H1 (cell line): ENCODE results near the gene SAMD4A. TPM values are rescaled to one million over a fixed set of nuclear protein-coding genes. Genes with fewer than 3 reads are reported as not detected.

Source experiments
- CTCF ChIA-PET: fragments of 300-600 bp; sonication (Branson Sonifier 250); formaldehyde crosslinking; loops from one replicate; lab custom pipeline; 2021; ENCODE audit not compliant: partially characterized antibody; lab: Charles Lee
- POLR2A ChIA-PET: fragments of 300-600 bp; sonication (Branson Sonifier 250); formaldehyde crosslinking; loops from one replicate; lab custom pipeline; 2021; ENCODE audit warnings: inconsistent platforms; ENCODE audit not compliant: partially characterized antibody; lab: Charles Lee
- DNase-seq, 2 experiments: peaks; one replicate each; pipeline versions ENCODE4 v3.0.0 to v3.0.0-alpha.2; 2010 to 2022; ENCODE audit warnings: low spot score in 2 of 2, low read depth in 1 of 2, mixed read lengths in 1 of 2
- FAIRE-seq: peaks from 2 replicates; lab custom pipeline; 2011; peaks lifted over from hg19 to GRCh38; lab: Jason Lieb, UNC
- H2AFZ ChIP-seq: 2 replicates; pipeline ENCODE4 v1.8.1; 2012; ENCODE audit warnings: low read length, inconsistent platforms
- H2AK5ac ChIP-seq: 2 replicates; pipeline ENCODE4 v1.6.1; 2013; ENCODE audit warnings: low read depth, low read length
- H2BK120ac ChIP-seq: replicated peaks from 2 replicates; pipeline ENCODE3; 2013; ENCODE audit warnings: low read depth, low read length, inconsistent platforms
- H2BK12ac ChIP-seq: 2 replicates; pipeline ENCODE4 v1.6.1; 2013; ENCODE audit warnings: low read depth, low read length
- H2BK15ac ChIP-seq: 2 replicates; pipeline ENCODE4 v1.6.1; 2013; ENCODE audit warnings: low read length
- H2BK20ac ChIP-seq: 2 replicates; pipeline ENCODE4 v1.6.1; 2013; ENCODE audit warnings: low read length
- H2BK5ac ChIP-seq: 2 replicates; pipeline ENCODE4 v1.6.1; 2013; ENCODE audit warnings: low read depth, low read length
- H3K14ac ChIP-seq: 2 replicates; pipeline ENCODE4 v1.6.1; 2013; ENCODE audit warnings: inconsistent platforms; ENCODE audit not compliant: insufficient read length
- H3K18ac ChIP-seq: 2 replicates; pipeline ENCODE4 v1.6.1; 2013; ENCODE audit warnings: low read length; ENCODE audit errors: extremely low read depth
- H3K23ac ChIP-seq: 2 replicates; pipeline ENCODE4 v1.6.1; 2013; ENCODE audit warnings: inconsistent platforms; ENCODE audit not compliant: insufficient read length
- H3K23me2 ChIP-seq: 2 replicates; pipeline ENCODE4 v1.6.1; 2013; ENCODE audit warnings: low read depth, low read length
- H3K27ac ChIP-seq: 2 replicates; pipeline ENCODE4 v1.6.1; 2011; ENCODE audit warnings: low read depth, low read length, inconsistent platforms
- H3K27me3 ChIP-seq, 4 experiments: replicated peaks in 1 of 4; 1 replicate in 1 of 4; 2 replicates in 3 of 4; pipeline versions ENCODE4 v1.6.1 to v1.8.1; 2011 to 2013; ENCODE audit warnings: low read length in 3 of 4, mild to moderate bottlenecking in 3 of 4, inconsistent platforms in 2 of 4, mixed read lengths in 2 of 4, moderate library complexity in 1 of 4; ENCODE audit not compliant: control insufficient read depth in 3 of 4, insufficient read depth in 3 of 4; ENCODE audit errors: extremely low read depth in 1 of 4
- H3K36me3 ChIP-seq, 4 experiments: 2 replicates each; pipeline versions ENCODE4 v1.6.1 to v1.8.1; 2011 to 2013; ENCODE audit warnings: mild to moderate bottlenecking in 4 of 4, low read length in 3 of 4, moderate library complexity in 2 of 4, control low read depth in 1 of 4, inconsistent platforms in 1 of 4; ENCODE audit not compliant: insufficient read depth in 4 of 4, control insufficient read depth in 2 of 4
- H3K4ac ChIP-seq: replicated peaks from 2 replicates; pipeline ENCODE3; 2013; ENCODE audit warnings: low read length, low read depth, mixed read lengths, inconsistent platforms; ENCODE audit not compliant: insufficient read length
- H3K4me1 ChIP-seq, 4 experiments: replicated peaks in 1 of 4; 1 replicate in 1 of 4; 2 replicates in 3 of 4; pipeline versions ENCODE4 v1.6.1 to v1.8.1; 2011 to 2013; ENCODE audit warnings: low read length in 3 of 4, inconsistent platforms in 2 of 4, mixed read lengths in 1 of 4; ENCODE audit not compliant: insufficient read depth in 4 of 4, control insufficient read depth in 3 of 4
- H3K4me2 ChIP-seq, 2 experiments: 2 replicates each; pipeline versions ENCODE4 v1.6.1 to v1.8.1; 2011 to 2013; ENCODE audit warnings: low read depth in 2 of 2, low read length in 2 of 2, control low read depth in 1 of 2, inconsistent platforms in 1 of 2, mild to moderate bottlenecking in 1 of 2; ENCODE audit not compliant: insufficient read depth in 1 of 2
- H3K4me3 ChIP-seq, 4 experiments: fragments of 200-600, 300-600 bp in 1 of 4; sonication (generic), shearing (Covaris generic), sonication (Bioruptor Twin) in 1 of 4; 2 replicates each; pipeline versions ENCODE4 v1.5.1 to v1.8.1; 2011 to 2016; ENCODE audit warnings: low read length in 4 of 4, low read depth in 3 of 4, control low read depth in 2 of 4, inconsistent platforms in 2 of 4, mild to moderate bottlenecking in 2 of 4, mixed read lengths in 1 of 4, moderate library complexity in 1 of 4; ENCODE audit not compliant: insufficient read depth in 2 of 4; ENCODE audit errors: extremely low read depth in 1 of 4
- H3K56ac ChIP-seq: replicated peaks from 2 replicates; pipeline ENCODE3; 2013; ENCODE audit warnings: low read depth, mild to moderate bottlenecking, mixed read lengths, low read length, inconsistent platforms; ENCODE audit not compliant: insufficient read length
- H3K79me1 ChIP-seq: 2 replicates; pipeline ENCODE4 v1.6.1; 2013; ENCODE audit warnings: low read depth, low read length, control low read depth
- H3K79me2 ChIP-seq, 2 experiments: 2 replicates each; pipeline versions ENCODE4 v1.6.1 to v1.8.1; 2012 to 2013; ENCODE audit warnings: low read length in 2 of 2, mild to moderate bottlenecking in 2 of 2, inconsistent platforms in 1 of 2; ENCODE audit not compliant: insufficient read depth in 2 of 2, control insufficient read depth in 1 of 2
- H3K9ac ChIP-seq, 4 experiments: replicated peaks in 1 of 4; 1 replicate in 1 of 4; 2 replicates in 3 of 4; pipeline versions ENCODE4 v1.6.1 to v1.8.1; 2011 to 2013; ENCODE audit warnings: low read depth in 3 of 4, low read length in 3 of 4, control low read depth in 2 of 4, mild to moderate bottlenecking in 2 of 4, moderate library complexity in 2 of 4, inconsistent platforms in 1 of 4; ENCODE audit errors: extremely low read depth in 1 of 4
- H3K9me3 ChIP-seq, 2 experiments: 2 replicates each; pipeline versions ENCODE4 v1.6.1 to v1.8.1; 2012 to 2013; ENCODE audit warnings: mild to moderate bottlenecking in 2 of 2, moderate library complexity in 2 of 2, control low read depth in 1 of 2, inconsistent platforms in 1 of 2, low read depth in 1 of 2, low read length in 1 of 2, mixed read lengths in 1 of 2; ENCODE audit not compliant: insufficient read depth in 2 of 2
- H4K20me1 ChIP-seq, 2 experiments: replicated peaks in 1 of 2; 2 replicates each; pipeline versions ENCODE3 to v1.8.1; 2011 to 2013; ENCODE audit warnings: inconsistent platforms in 2 of 2, low read length in 2 of 2, mild to moderate bottlenecking in 1 of 2; ENCODE audit not compliant: insufficient read depth in 2 of 2, control insufficient read depth in 1 of 2
- H4K5ac ChIP-seq: 2 replicates; pipeline ENCODE4 v1.6.1; 2013; ENCODE audit warnings: low read length, low read depth, mixed read lengths, inconsistent platforms; ENCODE audit not compliant: insufficient read length
- H4K8ac ChIP-seq: 2 replicates; pipeline ENCODE4 v1.8.0; 2013; ENCODE audit warnings: mild to moderate bottlenecking, moderate library complexity, low read length, inconsistent platforms; ENCODE audit not compliant: insufficient read depth; ENCODE audit errors: extremely low read depth
- H4K91ac ChIP-seq: replicated peaks from 2 replicates; pipeline ENCODE3; 2013; ENCODE audit warnings: low read length, mixed read lengths, inconsistent platforms; ENCODE audit not compliant: insufficient read length
- SUZ12 ChIP-seq: fragments of 200-600 bp; sonication (generic); IDR thresholded peaks from 2 replicates; pipeline ENCODE4 v1.6.1; 2012; ENCODE audit warnings: mild to moderate bottlenecking, inconsistent platforms, low read length, moderate library complexity, mixed read lengths
- TBP ChIP-seq: IDR thresholded peaks from 2 replicates; pipeline ENCODE4 v1.6.1; 2011; ENCODE audit warnings: low read depth, low read length, improper control_type of control experiment
- TEAD4 ChIP-seq: IDR thresholded peaks from 2 replicates; pipeline ENCODE4 v1.6.1; 2012; ENCODE audit warnings: low read depth, low read length, inconsistent platforms, mixed read lengths
- WGBS, 2 experiments: shearing (Covaris generic) in 1 of 2; methylation state at CpG; one replicate each; pipeline versions ENCODE4 v1.1.6 to v1.1.7; 2013 to 2015; ENCODE audit warnings: low lambda C conversion rate in 2 of 2, mixed read lengths in 2 of 2, inconsistent platforms in 1 of 2, low coverage in 1 of 2, missing lambda C conversion rate in 1 of 2; ENCODE audit not compliant: insufficient replicate concordance in 2 of 2, insufficient coverage in 1 of 2, insufficient read length in 1 of 2; ENCODE audit errors: extremely low coverage in 1 of 2, missing lambda C conversion rate in 1 of 2; 5-methylcytosine and 5-hydroxymethylcytosine counted together
- polyA plus RNA-seq, 7 experiments: library from polyadenylated mRNA; depleted of rRNA in 3 of 7; stranded (reverse) in 5 of 7; unstranded in 2 of 7; fragments of >200 nt in 5 of 7; fragments of 200-250 nt in 2 of 7; gene quantifications; 1 replicate in 5 of 7; 2 replicates in 1 of 7; 4 replicates in 1 of 7; pipeline versions ENCODE4 v1.2.1 to v1.2.3, GENCODE V29; 2011 to 2013; ENCODE audit warnings: missing spikeins in 2 of 7, mixed read lengths in 2 of 7
- total RNA-seq: library from RNA; stranded (reverse); fragmentation: NEBNext Ultra II Directional; extraction: Animal tissue kit (Norgen Biotek cat#: 25700); gene quantifications from 2 replicates; pipeline ENCODE4 v1.2.1, GENCODE V29; 2021

SAMD4A gene
- total and polyA plus RNA-seq, 2 of the 8 experiments (the other 6 are each of a cell fraction or from before 2014, with no cell fraction given) = 2.4 to 12.3 TPM

DNA sequence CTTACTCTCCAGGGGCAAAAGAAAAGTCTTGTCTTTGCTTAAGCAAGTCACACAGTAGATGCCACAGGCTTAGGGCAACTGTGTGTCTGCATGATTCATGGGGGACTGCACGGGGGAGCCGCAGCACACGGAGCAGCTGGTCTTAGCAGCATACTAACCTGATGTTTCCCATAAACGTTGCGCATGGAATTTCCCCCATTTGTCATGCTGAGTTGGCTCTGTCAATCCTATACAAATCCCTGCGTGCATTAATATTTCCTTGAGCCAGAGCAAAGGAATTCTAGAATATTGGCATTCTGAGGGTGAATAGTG is 71.2 kb downstream of the SAMD4A start:
- Histone ChIP-seq H3K56ac (no peak overlapping the region), H3K4me3 (no peak overlapping the region), H3K79me1 (no peaks in the 10 kb centered on the region; the same call in 1 of the 2 replicates), H3K23me2 (no peaks in the 10 kb centered on the region), H3K9me3 (no peaks in the 10 kb centered on the region), H2BK5ac (no peak overlapping the region), H2BK120ac (no peak overlapping the region), H2BK12ac (no peak overlapping the region), H4K91ac (no peak overlapping the region), H3K14ac (no peak overlapping the region), H3K9ac (no peak overlapping the region), H3K4ac (no peak overlapping the region), H3K4me2 (no peak overlapping the region), H4K5ac (no peak overlapping the region), H4K8ac (no peak overlapping the region), H3K23ac (no peak overlapping the region), H3K27ac (no peak overlapping the region), H2BK20ac (no peak overlapping the region), H3K18ac (no peak overlapping the region), H2AFZ (no peak overlapping the region), H3K4me1 (peaks cover 0 to 7% (median 5%) of the 10 kb centered on the region in 4 experiments; a peak in 4 of 7 replicates), H3K36me3 (no peaks in the 10 kb centered on the region), H2BK15ac (no peak overlapping the region), H4K20me1 (no peaks in the 10 kb centered on the region), H3K79me2 (no peaks in the 10 kb centered on the region), H3K27me3 (no peaks in the 10 kb centered on the region), H2AK5ac (no peak overlapping the region)
- TF ChIP-seq TEAD4 (no peak), SUZ12 (no peak), TBP (no peak)
- ChIA-PET CTCF (interaction anchor here (0.7 to 1.9 kb wide), 2 partner anchors 10 to 20 kb away, joined by 3 to 9 read pairs; no protein-coding TSS in a partner anchor), POLR2A (interaction anchor here (1.3 to 1.5 kb wide), 2 partner anchors 15 to 49 kb away, joined by 3 read pairs; no protein-coding TSS in a partner anchor)
- 83% methylated on average over 6 of the region's 6 CpGs; no CpG with 5 or more reads in 1 of the 2 experiments for WGBS, 2 experiments
- no peak for FAIRE-seq
- DNase-seq = peak in 1 of 2 experiments; percentile 35
